Glutamatergic neuron (in vitro differentiated cells): ENCODE data around the gene LRCH4. TPM values are rescaled to one million over a fixed set of nuclear protein-coding genes. Genes with fewer than 3 reads are reported as not detected.
"Not testable (repeated sequence)": the region's sequence is repeated elsewhere in the genome, so short reads cannot be mapped to it uniquely, and the experiment has no call there.

Experiments
- DNase-seq: peaks from one replicate; pipeline ENCODE4 v3.0.0; 2022
- H3K27ac Mint-ChIP-seq: one replicate; pipeline ENCODE4 v1.8.0; 2020; ENCODE audit warnings: mild to moderate bottlenecking, mixed read lengths, inconsistent platforms; ENCODE audit not compliant: unreplicated experiment
- H3K27me3 Mint-ChIP-seq: one replicate; pipeline ENCODE4 v1.8.0; 2020; ENCODE audit warnings: mild to moderate bottlenecking, moderate library complexity, mixed read lengths, inconsistent platforms; ENCODE audit not compliant: unreplicated experiment
- H3K36me3 Mint-ChIP-seq: one replicate; pipeline ENCODE4 v1.8.0; 2020; ENCODE audit warnings: mild to moderate bottlenecking, mixed read lengths, inconsistent platforms; ENCODE audit not compliant: unreplicated experiment
- H3K4me1 Mint-ChIP-seq: one replicate; pipeline ENCODE4 v1.8.0; 2020; ENCODE audit warnings: mild to moderate bottlenecking, low read depth, mixed read lengths, inconsistent platforms; ENCODE audit not compliant: unreplicated experiment
- H3K4me3 Mint-ChIP-seq: one replicate; pipeline ENCODE4 v1.8.0; 2020; ENCODE audit warnings: mild to moderate bottlenecking, mixed read lengths, inconsistent platforms; ENCODE audit not compliant: unreplicated experiment
- H3K9me3 Mint-ChIP-seq: one replicate; pipeline ENCODE4 v1.8.0; 2020; ENCODE audit warnings: mild to moderate bottlenecking, moderate library complexity, mixed read lengths, inconsistent platforms; ENCODE audit not compliant: unreplicated experiment
- CTCF ChIP-seq: fragments of 200-600 bp; sonication (generic); IDR thresholded peaks from one replicate; pipeline ENCODE4 v1.5.0; 2021; ENCODE audit not compliant: partially characterized antibody, unreplicated experiment
- total RNA-seq: library from RNA; stranded (reverse); fragmentation: NEBNext Ultra II Directional; extraction: Animal tissue kit (Norgen Biotek cat#: 25700); gene quantifications from one replicate; pipeline ENCODE4 v1.2.1, GENCODE V29; 2021; ENCODE audit not compliant: unreplicated experiment

LRCH4 gene
- total RNA-seq, 1 donor from 2014 or later = 166 TPM

- Mint-ChIP-seq H3K9me3 (no peaks in the 10 kb centered on the region), H3K27ac (no peak overlapping the region), H3K36me3 (no peaks in the 10 kb centered on the region), H3K4me1 (no peaks in the 10 kb centered on the region), H3K4me3 (no peak overlapping the region), H3K27me3 (peaks cover 2% of the 10 kb centered on the region)
- no peak for DNase-seq
- TF ChIP-seq CTCF = no peak
These were observed 26.8 kb downstream of the LRCH4 start for GRCh38 chr7:100559127-100559526.

GRCh38 chr7:100556541-100556940 is 29.4 kb downstream of the LRCH4 start:
- no peak for TF ChIP-seq CTCF
- H3K36me3 Mint-ChIP-seq = no peaks in the 10 kb centered on the region
- no peaks in the 10 kb centered on the region for H3K4me1 Mint-ChIP-seq
- peaks cover 2% of the 10 kb centered on the region for H3K27me3 Mint-ChIP-seq
- no peak for DNase-seq
- no peak overlapping the region for H3K27ac Mint-ChIP-seq
- H3K4me3 Mint-ChIP-seq = no peak overlapping the region
- no peaks in the 10 kb centered on the region for H3K9me3 Mint-ChIP-seq

- H3K9me3 Mint-ChIP-seq = no peaks in the 10 kb centered on the region
- H3K27me3 Mint-ChIP-seq = no peaks in the 10 kb centered on the region
- H3K4me1 Mint-ChIP-seq = no peaks in the 10 kb centered on the region
- no peak overlapping the region for H3K4me3 Mint-ChIP-seq
- no peak overlapping the region for H3K27ac Mint-ChIP-seq
- TF ChIP-seq CTCF = no peak
- DNase-seq = no peak
- H3K36me3 Mint-ChIP-seq = no peaks in the 10 kb centered on the region
These were observed 30.2 kb downstream of the LRCH4 start for GRCh38 chr7:100555701-100556100.

GRCh38 chr7:100553032-100553431 is 32.9 kb downstream of the LRCH4 start:
- H3K27me3 Mint-ChIP-seq = peaks cover 4% of the 10 kb centered on the region
- no peak overlapping the region for H3K27ac Mint-ChIP-seq
- no peak for TF ChIP-seq CTCF
- no peaks in the 10 kb centered on the region for H3K9me3 Mint-ChIP-seq
- DNase-seq = no peak
- H3K36me3 Mint-ChIP-seq = no peaks in the 10 kb centered on the region
- no peak overlapping the region for H3K4me3 Mint-ChIP-seq
- H3K4me1 Mint-ChIP-seq = no peaks in the 10 kb centered on the region

GRCh38 chr7:100552532-100552931 is 33.4 kb downstream of the LRCH4 start:
- DNase-seq = no peak
- Mint-ChIP-seq H3K4me1 (no peaks in the 10 kb centered on the region), H3K4me3 (no peak overlapping the region), H3K27ac (no peak overlapping the region), H3K36me3 (no peaks in the 10 kb centered on the region), H3K27me3 (peaks cover 4% of the 10 kb centered on the region), H3K9me3 (no peaks in the 10 kb centered on the region)
- TF ChIP-seq CTCF = no peak

GRCh38 chr7:100548446-100548845 is 37.5 kb downstream of the LRCH4 start:
- not testable (repeated sequence) for H3K9me3 Mint-ChIP-seq, H3K27me3 Mint-ChIP-seq, H3K27ac Mint-ChIP-seq, DNase-seq, H3K4me1 Mint-ChIP-seq, H3K36me3 Mint-ChIP-seq
- H3K4me3 Mint-ChIP-seq = peak overlapping the region; percentile 40
